GM12865 (cell line): ENCODE data around the gene DRC7.

Source experiments
- DNase-seq: peaks from one replicate; pipeline ENCODE4 v3.0.0; 2010; ENCODE audit warnings: low read depth
- H3K4me3 ChIP-seq: 2 replicates; pipeline ENCODE4 v1.5.1; 2011; ENCODE audit warnings: mild to moderate bottlenecking, low read depth, low read length, control low read depth
- CTCF ChIP-seq: IDR thresholded peaks from 2 replicates; pipeline ENCODE4 v1.5.1; 2011; ENCODE audit warnings: low read length, control low read depth, low read depth, inconsistent platforms; ENCODE audit not compliant: insufficient read depth; ENCODE audit errors: missing control alignments

The DRC7 gene, protein sequence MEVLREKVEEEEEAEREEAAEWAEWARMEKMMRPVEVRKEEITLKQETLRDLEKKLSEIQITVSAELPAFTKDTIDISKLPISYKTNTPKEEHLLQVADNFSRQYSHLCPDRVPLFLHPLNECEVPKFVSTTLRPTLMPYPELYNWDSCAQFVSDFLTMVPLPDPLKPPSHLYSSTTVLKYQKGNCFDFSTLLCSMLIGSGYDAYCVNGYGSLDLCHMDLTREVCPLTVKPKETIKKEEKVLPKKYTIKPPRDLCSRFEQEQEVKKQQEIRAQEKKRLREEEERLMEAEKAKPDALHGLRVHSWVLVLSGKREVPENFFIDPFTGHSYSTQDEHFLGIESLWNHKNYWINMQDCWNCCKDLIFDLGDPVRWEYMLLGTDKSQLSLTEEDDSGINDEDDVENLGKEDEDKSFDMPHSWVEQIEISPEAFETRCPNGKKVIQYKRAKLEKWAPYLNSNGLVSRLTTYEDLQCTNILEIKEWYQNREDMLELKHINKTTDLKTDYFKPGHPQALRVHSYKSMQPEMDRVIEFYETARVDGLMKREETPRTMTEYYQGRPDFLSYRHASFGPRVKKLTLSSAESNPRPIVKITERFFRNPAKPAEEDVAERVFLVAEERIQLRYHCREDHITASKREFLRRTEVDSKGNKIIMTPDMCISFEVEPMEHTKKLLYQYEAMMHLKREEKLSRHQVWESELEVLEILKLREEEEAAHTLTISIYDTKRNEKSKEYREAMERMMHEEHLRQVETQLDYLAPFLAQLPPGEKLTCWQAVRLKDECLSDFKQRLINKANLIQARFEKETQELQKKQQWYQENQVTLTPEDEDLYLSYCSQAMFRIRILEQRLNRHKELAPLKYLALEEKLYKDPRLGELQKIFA

GRCh38 chr16:57694725-57695679, at the start of gene DRC7:
Gene DRC7 (plus strand): TSS chr16:57694806. CDS start chr16:57697950, 3,144 bp downstream.
- DNase-seq: peak; percentile 49
- no peak within 1 kb of the TSS for H3K4me3 ChIP-seq
- no peak for TF ChIP-seq CTCF

GRCh38 chr16:57645169-57645568, 49.4 kb upstream of the DRC7 start:
- no peak overlapping the region for H3K4me3 ChIP-seq
- no peak for TF ChIP-seq CTCF
- DNase-seq: no peak

DNA sequence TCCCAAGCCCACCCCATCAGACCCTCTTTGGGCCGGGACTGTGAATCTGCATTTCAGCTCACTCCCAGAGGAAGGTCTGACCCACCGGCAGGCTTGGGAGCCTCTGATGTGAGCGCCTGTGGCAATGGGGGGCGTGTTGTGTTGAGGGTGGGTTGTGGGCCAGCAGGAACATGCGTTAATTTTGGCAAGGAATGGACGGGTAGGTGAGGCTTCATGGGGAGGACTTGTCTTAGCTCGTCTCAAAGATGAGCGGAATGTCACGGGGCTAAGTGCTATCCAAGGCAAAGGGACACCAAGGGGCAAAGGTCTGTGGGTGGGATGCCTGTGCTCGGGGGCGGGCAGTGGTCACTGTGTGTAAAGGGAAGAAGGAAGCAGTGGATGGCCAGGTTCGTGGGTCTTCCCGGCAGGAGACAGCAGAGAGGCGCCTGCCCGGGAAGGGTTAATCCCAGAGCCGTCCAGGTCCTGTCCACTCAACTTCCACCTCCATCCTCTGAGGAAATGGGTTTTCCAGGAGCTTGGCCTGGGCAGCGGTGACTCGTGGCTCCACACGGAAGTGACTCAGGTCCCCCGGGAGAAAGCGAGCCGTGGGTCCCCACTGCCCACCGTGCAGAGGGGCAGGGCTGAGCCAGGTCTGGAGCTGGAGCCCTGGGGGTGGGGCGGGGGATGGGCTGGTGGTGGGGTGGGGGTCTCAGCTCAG, 48.8 kb upstream of the DRC7 start:
- H3K4me3 ChIP-seq: no peak overlapping the region
- no peak for DNase-seq
- TF ChIP-seq CTCF: no peak

GRCh38 chr16:57646388-57647039, 48.1 kb upstream of the DRC7 start:
- TF ChIP-seq CTCF: no peak
- H3K4me3 ChIP-seq: no peak overlapping the region
- DNase-seq: no peak

DNA sequence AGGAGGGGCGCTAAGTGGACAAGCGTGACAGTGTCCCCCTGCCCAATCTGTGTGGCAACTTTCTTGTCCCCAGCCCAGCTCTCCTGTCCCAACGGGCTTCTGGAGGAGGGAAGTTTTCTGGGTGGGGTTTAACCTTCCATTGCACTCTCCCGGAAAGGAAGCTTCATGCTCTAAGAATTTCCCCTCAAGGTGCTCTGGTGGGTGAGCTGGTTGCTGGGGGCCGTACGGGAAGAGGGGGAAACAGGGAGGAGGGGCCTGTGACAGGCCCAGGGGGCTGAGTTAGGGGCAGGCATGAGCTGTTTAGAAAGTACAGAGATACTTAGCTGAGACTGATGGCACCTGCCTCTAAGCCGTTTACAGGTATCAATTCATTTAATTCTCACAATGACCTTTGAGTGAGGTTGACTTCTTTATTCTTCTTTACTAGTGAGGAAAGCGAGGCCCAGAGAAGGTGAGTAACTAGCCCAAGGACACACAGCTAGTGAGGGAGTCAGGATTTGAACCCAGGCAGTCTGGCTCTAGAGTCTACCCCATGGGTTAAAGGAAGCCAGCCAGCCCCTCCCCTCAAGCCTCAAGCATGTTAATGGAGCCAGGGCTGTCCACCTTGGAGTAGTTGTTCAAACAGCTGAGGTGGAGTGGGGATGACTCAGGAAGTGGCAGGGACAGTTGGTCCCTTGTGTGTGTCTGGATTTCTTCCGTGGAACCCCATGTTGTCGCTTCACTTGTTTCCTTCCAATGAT, 47.3 kb upstream of the DRC7 start:
- H3K4me3 ChIP-seq: no peak overlapping the region
- no peak for TF ChIP-seq CTCF
- DNase-seq: peak; percentile 41
